KMS-11 (cell line): ENCODE results near the gene LIME1.

Source experiments
- H2AFZ ChIP-seq: fragments of 200-600 bp; sonication (generic); 2 replicates; pipeline ENCODE4 v1.6.1; 2016; ENCODE audit warnings: antibody characterized with exemption, mixed run types, low read depth
- H3K27ac ChIP-seq: fragments of 200-600 bp; sonication (generic); 2 replicates; pipeline ENCODE4 v1.6.1; 2016; ENCODE audit warnings: mild to moderate bottlenecking, mixed run types
- H3K27me3 ChIP-seq: fragments of 200-600 bp; sonication (generic); 2 replicates; pipeline ENCODE4 v1.6.1; 2017; ENCODE audit warnings: mild to moderate bottlenecking, low read depth, mixed run types, moderate library complexity; ENCODE audit not compliant: insufficient read depth
- H3K36me3 ChIP-seq: fragments of 200-600 bp; sonication (generic); 2 replicates; pipeline ENCODE4 v1.6.1; 2017; ENCODE audit warnings: mild to moderate bottlenecking, mixed run types; ENCODE audit not compliant: insufficient read depth
- H3K4me1 ChIP-seq: fragments of 200-600 bp; sonication (generic); 2 replicates; pipeline ENCODE4 v1.6.1; 2016; ENCODE audit warnings: mild to moderate bottlenecking, low read depth, mixed run types; ENCODE audit not compliant: poor library complexity, severe bottlenecking
- H3K4me2 ChIP-seq: fragments of 200-600 bp; sonication (generic); 2 replicates; pipeline ENCODE4 v1.7.0; 2016; ENCODE audit warnings: mild to moderate bottlenecking, mixed run types
- H3K4me3 ChIP-seq: fragments of 200-600 bp; sonication (generic); IDR thresholded peaks from 2 replicates; pipeline ENCODE4 v1.6.1; 2017; ENCODE audit warnings: low read depth, low read length, mixed read lengths; ENCODE audit not compliant: insufficient read depth
- H3K79me2 ChIP-seq: fragments of 200-600 bp; sonication (generic); 2 replicates; pipeline ENCODE4 v1.6.1; 2016; ENCODE audit warnings: low read depth, mixed run types; ENCODE audit not compliant: insufficient read depth
- H3K9ac ChIP-seq: fragments of 200-600 bp; sonication (generic); 2 replicates; pipeline ENCODE4 v1.6.1; 2016; ENCODE audit warnings: mild to moderate bottlenecking, mixed run types
- H4K20me1 ChIP-seq: fragments of 200-600 bp; sonication (generic); 2 replicates; pipeline ENCODE4 v1.6.1; 2016; ENCODE audit warnings: mild to moderate bottlenecking, mixed run types; ENCODE audit not compliant: insufficient read depth
- TF ChIP-seq, protein P1 (sequence below): fragments of 200-600 bp; sonication (generic); conservative IDR thresholded peaks from 2 replicates; pipeline ENCODE4 v1.6.1; 2017; ENCODE audit warnings: low read depth, mild to moderate bottlenecking, antibody characterized with exemption, low read length, moderate library complexity, mixed read lengths

LIME1 gene

DNA sequence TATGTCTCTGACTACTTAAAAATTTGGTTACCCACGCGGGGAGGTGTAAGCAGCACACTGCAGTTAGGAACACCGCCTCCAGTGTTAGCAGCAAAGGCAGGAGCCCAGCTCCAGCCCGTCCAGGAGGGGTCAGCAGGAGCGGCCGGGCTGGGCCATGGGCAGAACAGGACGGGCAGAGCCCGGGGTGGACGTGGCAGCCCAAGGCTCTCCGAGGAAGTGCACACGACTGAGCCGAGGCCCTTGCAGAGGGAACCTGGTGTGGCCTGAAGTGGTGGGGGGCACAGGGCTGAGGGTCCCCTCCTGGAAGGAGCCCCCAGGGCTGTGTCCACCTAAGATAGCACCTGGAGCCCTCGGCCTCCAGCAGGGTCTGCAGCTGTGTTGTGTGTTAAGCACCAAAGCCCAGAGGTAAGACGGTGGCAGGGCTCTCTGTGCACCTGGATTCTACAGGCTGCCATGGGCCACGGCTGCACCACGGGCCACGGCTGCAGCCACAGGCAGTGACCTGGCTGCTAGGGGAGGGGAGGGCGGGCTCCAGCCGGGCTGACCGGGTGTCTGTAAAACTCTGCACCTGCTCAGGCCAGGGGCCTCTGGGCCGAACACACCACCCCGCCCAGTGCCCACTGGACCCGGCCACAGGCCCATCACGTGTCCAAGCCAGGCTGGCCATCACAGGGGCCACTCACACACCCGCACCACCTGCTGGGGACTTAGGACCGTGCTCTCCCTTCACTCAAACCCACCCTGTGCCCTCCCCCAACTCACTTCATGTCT, 9.7 kb downstream of the LIME1 start:
- H3K4me2 ChIP-seq, result no peak overlapping the region
- H3K4me1 ChIP-seq, result no peaks in the 10 kb centered on the region
- H2AFZ ChIP-seq, result no peak overlapping the region
- H3K79me2 ChIP-seq, result no peaks in the 10 kb centered on the region
- H3K36me3 ChIP-seq, result no peaks in the 10 kb centered on the region
- no peak overlapping the region for H3K9ac ChIP-seq
- peaks cover 29% of the 10 kb centered on the region; the same call in 1 of the 2 replicates for H3K27me3 ChIP-seq
- no peak overlapping the region for H3K4me3 ChIP-seq
- H3K27ac ChIP-seq, result no peak overlapping the region
- H4K20me1 ChIP-seq, result no peaks in the 10 kb centered on the region
- TF ChIP-seq, protein P1, sequence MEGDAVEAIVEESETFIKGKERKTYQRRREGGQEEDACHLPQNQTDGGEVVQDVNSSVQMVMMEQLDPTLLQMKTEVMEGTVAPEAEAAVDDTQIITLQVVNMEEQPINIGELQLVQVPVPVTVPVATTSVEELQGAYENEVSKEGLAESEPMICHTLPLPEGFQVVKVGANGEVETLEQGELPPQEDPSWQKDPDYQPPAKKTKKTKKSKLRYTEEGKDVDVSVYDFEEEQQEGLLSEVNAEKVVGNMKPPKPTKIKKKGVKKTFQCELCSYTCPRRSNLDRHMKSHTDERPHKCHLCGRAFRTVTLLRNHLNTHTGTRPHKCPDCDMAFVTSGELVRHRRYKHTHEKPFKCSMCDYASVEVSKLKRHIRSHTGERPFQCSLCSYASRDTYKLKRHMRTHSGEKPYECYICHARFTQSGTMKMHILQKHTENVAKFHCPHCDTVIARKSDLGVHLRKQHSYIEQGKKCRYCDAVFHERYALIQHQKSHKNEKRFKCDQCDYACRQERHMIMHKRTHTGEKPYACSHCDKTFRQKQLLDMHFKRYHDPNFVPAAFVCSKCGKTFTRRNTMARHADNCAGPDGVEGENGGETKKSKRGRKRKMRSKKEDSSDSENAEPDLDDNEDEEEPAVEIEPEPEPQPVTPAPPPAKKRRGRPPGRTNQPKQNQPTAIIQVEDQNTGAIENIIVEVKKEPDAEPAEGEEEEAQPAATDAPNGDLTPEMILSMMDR, result no peak

DNA sequence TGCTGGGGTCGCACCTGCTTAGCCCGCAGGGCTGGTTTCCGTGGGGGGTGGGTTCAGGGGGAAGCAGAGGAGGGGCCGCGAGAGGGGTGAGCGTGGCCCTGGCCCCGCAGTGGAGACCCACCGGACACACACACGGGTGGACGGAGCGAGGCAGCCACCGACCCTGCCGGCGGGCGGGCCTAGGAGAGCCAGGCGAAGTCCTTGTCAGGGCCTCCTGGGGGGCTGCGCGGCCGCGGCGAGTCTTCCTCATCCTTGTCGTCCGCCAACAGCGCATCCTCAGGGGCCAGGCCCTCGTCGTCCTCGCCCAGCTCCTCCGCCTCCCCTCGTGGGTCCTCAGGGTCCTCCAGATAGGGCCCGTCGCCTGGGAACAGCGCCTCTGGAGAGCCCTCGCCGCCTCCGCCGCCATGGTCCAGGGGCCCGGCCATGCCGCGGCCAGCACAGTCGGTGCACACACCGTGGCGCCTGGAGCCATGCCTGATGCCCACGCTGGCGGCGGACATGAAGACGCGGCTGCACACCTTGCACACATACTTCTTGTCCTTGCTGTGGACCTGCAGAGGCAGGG, 10.4 kb downstream of the LIME1 start:
- no peaks in the 10 kb centered on the region for H3K36me3 ChIP-seq
- no peak overlapping the region for H2AFZ ChIP-seq
- no peak overlapping the region for H3K9ac ChIP-seq
- no peaks in the 10 kb centered on the region for H4K20me1 ChIP-seq
- no peaks in the 10 kb centered on the region for H3K79me2 ChIP-seq
- H3K4me2 ChIP-seq, result no peak overlapping the region
- H3K4me1 ChIP-seq, result no peaks in the 10 kb centered on the region
- H3K27ac ChIP-seq, result no peak overlapping the region
- no peak overlapping the region for H3K4me3 ChIP-seq
- TF ChIP-seq, protein P1, result no peak
- peaks cover 29% of the 10 kb centered on the region; the same call in 1 of the 2 replicates for H3K27me3 ChIP-seq

DNA sequence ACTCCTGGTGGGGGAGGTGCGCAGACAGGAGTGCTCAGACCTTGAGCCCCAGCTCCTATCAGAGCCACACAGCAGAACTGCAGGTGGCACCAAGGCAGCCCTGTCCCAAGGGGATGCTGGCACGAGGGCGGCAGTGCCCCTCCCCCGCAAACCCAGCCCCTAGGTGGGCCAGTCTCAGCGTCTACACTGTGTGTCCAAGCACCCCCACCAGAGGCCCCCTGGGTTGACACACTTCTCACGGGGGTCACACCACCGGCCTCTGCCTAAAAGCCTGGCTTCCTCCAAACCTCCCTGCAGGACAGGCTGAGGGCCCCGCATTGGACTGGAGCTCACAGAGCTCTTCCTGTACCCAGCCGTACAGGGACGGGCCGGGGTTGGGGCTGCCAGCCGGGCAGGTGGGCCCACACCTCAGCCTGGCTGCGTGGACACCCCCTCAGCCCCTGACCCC, 11.2 kb downstream of the LIME1 start:
- TF ChIP-seq, protein P1, result no peak
- Histone ChIP-seq H3K79me2 (no peaks in the 10 kb centered on the region), H3K4me3 (no peak overlapping the region), H3K27me3 (peaks cover 29% of the 10 kb centered on the region; the same call in 1 of the 2 replicates), H2AFZ (no peak overlapping the region), H3K4me2 (no peak overlapping the region), H3K36me3 (no peaks in the 10 kb centered on the region), H3K4me1 (no peaks in the 10 kb centered on the region), H3K27ac (no peak overlapping the region), H4K20me1 (no peaks in the 10 kb centered on the region), H3K9ac (no peak overlapping the region)

DNA sequence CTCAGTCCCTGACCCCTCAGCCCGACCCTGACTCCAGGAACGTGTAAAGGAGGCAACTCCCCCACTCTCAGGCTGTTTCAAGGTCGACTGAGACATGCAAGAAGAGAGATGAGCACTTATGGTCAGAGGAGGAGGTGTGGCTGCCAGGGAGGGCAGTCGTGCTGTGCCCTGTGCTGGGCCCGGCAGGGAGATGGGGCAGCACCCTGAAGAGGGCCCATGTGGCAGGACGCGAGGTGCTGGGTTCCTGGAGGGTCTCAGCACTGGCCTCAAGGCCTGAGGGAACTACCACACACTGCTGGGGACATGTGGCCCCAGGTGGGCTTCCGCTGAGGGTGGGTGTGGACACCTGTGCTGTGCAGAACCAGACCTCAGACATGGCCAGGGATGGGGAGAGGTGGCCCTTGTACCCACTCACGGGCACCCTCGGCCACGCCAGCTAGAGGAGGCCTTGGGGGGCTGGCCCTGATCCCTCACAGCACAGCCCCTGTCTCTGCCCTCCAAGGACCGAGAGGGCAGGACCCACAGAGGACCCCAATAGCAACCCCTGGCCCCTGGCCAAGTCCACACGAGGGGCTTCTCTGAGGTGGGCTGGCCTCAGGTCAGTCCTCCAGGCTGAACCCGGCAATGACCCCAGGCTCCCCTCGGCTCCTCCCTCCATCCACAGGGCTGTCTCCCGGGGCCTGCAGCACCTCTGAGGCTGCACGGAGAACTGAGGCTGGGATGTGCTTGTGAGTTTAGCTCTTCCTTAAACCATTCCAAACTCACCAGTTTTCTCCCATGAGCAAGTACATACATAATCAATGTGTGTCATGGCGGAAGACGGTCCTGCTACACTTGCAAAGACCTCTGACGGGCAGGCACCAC, 11.8 kb downstream of the LIME1 start:
- no peaks in the 10 kb centered on the region for H4K20me1 ChIP-seq
- no peak overlapping the region for H3K4me2 ChIP-seq
- H3K79me2 ChIP-seq, result no peaks in the 10 kb centered on the region
- peaks cover 29% of the 10 kb centered on the region; the same call in 1 of the 2 replicates for H3K27me3 ChIP-seq
- H2AFZ ChIP-seq, result no peak overlapping the region
- H3K36me3 ChIP-seq, result no peaks in the 10 kb centered on the region
- H3K4me3 ChIP-seq, result no peak overlapping the region
- H3K4me1 ChIP-seq, result no peaks in the 10 kb centered on the region
- H3K9ac ChIP-seq, result no peak overlapping the region
- TF ChIP-seq, protein P1, result no peak
- H3K27ac ChIP-seq, result no peak overlapping the region
